HepG2 (cell line): ENCODE measurements around the gene UTP25.

Source experiments
- HOXA7 ChIP-seq: sonication (generic); formaldehyde crosslinking; IDR thresholded peaks from 2 replicates; pipeline ENCODE4 v1.8.1; 2022; ENCODE audit warnings: mild to moderate bottlenecking, missing genetic modification reagents, moderate library complexity
- PRPF4 ChIP-seq: fragments of 200-400 bp; formaldehyde crosslinking; IDR thresholded peaks from 2 replicates; pipeline ENCODE4 v1.6.1; 2016; ENCODE audit warnings: low read length, low read depth; ENCODE audit not compliant: poor library complexity, severe bottlenecking
- ZNF10 ChIP-seq: sonication (generic); formaldehyde crosslinking; IDR thresholded peaks from 2 replicates; pipeline ENCODE4 v1.4.0; 2020; ENCODE audit warnings: mild to moderate bottlenecking, low read depth, missing genetic modification reagents, borderline replicate concordance
- ZNF124 ChIP-seq: sonication (generic); formaldehyde crosslinking; IDR thresholded peaks from 2 replicates; pipeline ENCODE4 v1.4.0; 2020; ENCODE audit warnings: missing genetic modification reagents
- ZNF562 ChIP-seq: sonication (generic); formaldehyde crosslinking; IDR thresholded peaks from 2 replicates; pipeline ENCODE4 v1.8.0; 2022; ENCODE audit warnings: missing genetic modification reagents, borderline replicate concordance

- TF ChIP-seq ZNF10 (CRISPR knock-in tag), result no peak
- TF ChIP-seq PRPF4, result no peak
- TF ChIP-seq ZNF124 (CRISPR knock-in tag), result no peak
- no peak for TF ChIP-seq HOXA7 (CRISPR knock-in tag)
- no peak for TF ChIP-seq ZNF562 (CRISPR knock-in tag)
Observed at GRCh38 chr1:209802117-209802779, 25.5 kb upstream of the UTP25 start.
